Measurements from ENCODE around the gene CMTM8.

- TF ChIP-seq POLR2A (IDR thresholded peaks at IDR 0.05) (no peak), CTCF (IDR thresholded peaks at IDR 0.05) (no peak), POLR2AphosphoS5 (IDR thresholded peaks at IDR 0.05; ENCODE audit: insufficient read depth in 1 of 2, low read depth in 1 of 2) (peak in 1 of 2 donors; percentile 25)
These were observed 619 bp upstream of the CMTM8 start for GRCh38 chr3:32237670-32238452.
